Pancreas (tissue), 10 donors: ENCODE measurements around the gene RPL7A. TPM values are rescaled to one million over a fixed set of nuclear protein-coding genes. Genes with fewer than 3 reads are reported as not detected.
"Not testable (repeated sequence)": the region's sequence is repeated elsewhere in the genome, so short reads cannot be mapped to it uniquely, and the experiment has no call there.

Experiments used
- ATAC-seq, 4 donors: fragments of 200-7000 bp; cut with Tn5 transposase; one replicate each; pipeline versions ENCODE4 v1.8.0 to v1.9.1; 2020; ENCODE audit warnings: mild to moderate bottlenecking in 4 of 4, moderate library complexity in 4 of 4
- DNase-seq, 6 donors: peaks; one replicate each; pipeline ENCODE4 v3.0.0-alpha.2; 2020
- FAIRE-seq: peaks from 2 replicates; lab custom pipeline; 2012; peaks lifted over from hg19 to GRCh38; lab: Jason Lieb, UNC
- H3K27ac ChIP-seq, 4 donors: fragments of 200-600 bp; sonication (generic); 1 replicate in 3 of 4; 2 replicates in 1 of 4; pipeline versions ENCODE4 v1.5.0 to v1.8.0; 2020
- H3K27me3 ChIP-seq, 4 donors: fragments of 200-600 bp; one replicate each; pipeline ENCODE4 v1.8.0; 2021
- H3K36me3 ChIP-seq, 3 donors: fragments of 200-600 bp; sonication (generic) in 1 of 3; one replicate each; pipeline versions ENCODE4 v1.5.0 to v1.8.0; 2020 to 2021
- H3K4me1 ChIP-seq, 3 donors: fragments of 200-600 bp; one replicate each; pipeline ENCODE4 v1.8.0; 2021
- H3K4me3 ChIP-seq, 4 donors: fragments of 200-600 bp; sonication (generic) in 2 of 4; one replicate each; pipeline versions ENCODE4 v1.5.0 to v1.8.0; 2020 to 2021
- H3K9me3 ChIP-seq, 4 donors: fragments of 200-600 bp; one replicate each; pipeline ENCODE4 v1.8.0; 2021
- WGBS, 2 donors: extraction: QIAGEN DNeasy Blood & Tissue Kit; methylation state at CpG; one replicate each; pipeline ENCODE4 v1.1.7; 2013; 5-methylcytosine and 5-hydroxymethylcytosine counted together
- intact Hi-C, 3 donors: fragments of 100-400 bp; cut with DNase I; formaldehyde crosslinking; loops; one replicate each; pipeline versions ENCODE4 v1.11.1 to v1.14.2; 2022
- polyA plus RNA-seq, 2 donors: library from polyadenylated mRNA; stranded (reverse); fragments of 200-250 nt; gene quantifications; one replicate each; pipeline ENCODE4 v1.2.3, GENCODE V29; 2013
- total RNA-seq, 6 donors: library from RNA; stranded (reverse); fragmentation: NEBNext Ultra II Directional in 4 of 6; extraction: Animal tissue kit (Norgen Biotek cat#: 25700) in 4 of 6; gene quantifications; one replicate each; pipeline versions ENCODE4 v1.2.1 to v1.2.4, GENCODE V29; 2021 to 2023
- TF ChIP-seq, protein P1 (sequence below), 4 donors: fragments of 200-600 bp; sonication (generic) in 3 of 4; IDR thresholded peaks; one replicate each; pipeline versions ENCODE4 v1.5.0 to v1.8.0; 2021; ENCODE audit warnings: antibody characterized with exemption in 4 of 4
- donor health status: healthy with polysubstance abuse.
- donor health status: DM: no; HTN: no; CAD: no; lungs with moderate emphysema.
- donor health status: DM: no; HTN: no; CAD: no.
- donor health status: control.
- donor health status: control.
- donor health status: Bipolar disorder and iron deficiency.
- donor health status: DM: yes; HTN: yes; CAD: no.
- donor health status: DM: no; HTN: no; CAD: no.
- donor health status: DM: no; HTN: no; CAD: no.
- donor health status: DM: yes; HTN: yes; CAD: no.

The RPL7A gene
- total and polyA plus RNA-seq, 8 donors, result 1,234 to 2,140 (median 1,834) TPM

DNA sequence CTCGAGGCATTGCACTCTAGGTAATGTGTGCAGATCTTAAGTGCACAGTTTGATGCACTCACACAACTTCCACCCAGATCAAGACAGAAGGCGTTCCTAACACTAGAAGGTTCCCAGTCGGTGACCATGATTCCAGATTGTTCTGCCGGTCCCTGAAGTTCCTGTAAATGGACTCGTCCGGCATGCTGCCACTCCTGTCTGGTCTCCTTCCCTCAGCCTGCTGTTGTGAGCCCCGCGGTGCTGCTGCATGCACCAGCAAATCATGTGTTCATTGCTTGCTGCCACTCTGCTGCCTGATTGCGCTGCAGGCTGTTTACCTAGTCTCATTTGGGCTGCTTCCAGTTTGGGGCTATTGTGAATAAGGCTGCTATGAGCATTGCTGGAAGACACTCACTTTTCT is 39.7 kb downstream of the RPL7A start:
- Histone ChIP-seq H3K9me3 (no peaks in the 10 kb centered on the region), H3K27me3 (no peaks in the 10 kb centered on the region), H3K4me1 (no peaks in the 10 kb centered on the region), H3K36me3 (no peaks in the 10 kb centered on the region), H3K4me3 (no peak overlapping the region), H3K27ac (no peak overlapping the region)
- FAIRE-seq (no peak), ATAC-seq (no peak), DNase-seq (no peak)
- WGBS, 2 donors, result 72 to 77% methylated on average over 9 of the region's 9 CpGs
- TF ChIP-seq, protein P1, sequence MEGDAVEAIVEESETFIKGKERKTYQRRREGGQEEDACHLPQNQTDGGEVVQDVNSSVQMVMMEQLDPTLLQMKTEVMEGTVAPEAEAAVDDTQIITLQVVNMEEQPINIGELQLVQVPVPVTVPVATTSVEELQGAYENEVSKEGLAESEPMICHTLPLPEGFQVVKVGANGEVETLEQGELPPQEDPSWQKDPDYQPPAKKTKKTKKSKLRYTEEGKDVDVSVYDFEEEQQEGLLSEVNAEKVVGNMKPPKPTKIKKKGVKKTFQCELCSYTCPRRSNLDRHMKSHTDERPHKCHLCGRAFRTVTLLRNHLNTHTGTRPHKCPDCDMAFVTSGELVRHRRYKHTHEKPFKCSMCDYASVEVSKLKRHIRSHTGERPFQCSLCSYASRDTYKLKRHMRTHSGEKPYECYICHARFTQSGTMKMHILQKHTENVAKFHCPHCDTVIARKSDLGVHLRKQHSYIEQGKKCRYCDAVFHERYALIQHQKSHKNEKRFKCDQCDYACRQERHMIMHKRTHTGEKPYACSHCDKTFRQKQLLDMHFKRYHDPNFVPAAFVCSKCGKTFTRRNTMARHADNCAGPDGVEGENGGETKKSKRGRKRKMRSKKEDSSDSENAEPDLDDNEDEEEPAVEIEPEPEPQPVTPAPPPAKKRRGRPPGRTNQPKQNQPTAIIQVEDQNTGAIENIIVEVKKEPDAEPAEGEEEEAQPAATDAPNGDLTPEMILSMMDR (IDR thresholded peaks at IDR 0.05), result no peak
- intact Hi-C loops, result no loop called here

DNA sequence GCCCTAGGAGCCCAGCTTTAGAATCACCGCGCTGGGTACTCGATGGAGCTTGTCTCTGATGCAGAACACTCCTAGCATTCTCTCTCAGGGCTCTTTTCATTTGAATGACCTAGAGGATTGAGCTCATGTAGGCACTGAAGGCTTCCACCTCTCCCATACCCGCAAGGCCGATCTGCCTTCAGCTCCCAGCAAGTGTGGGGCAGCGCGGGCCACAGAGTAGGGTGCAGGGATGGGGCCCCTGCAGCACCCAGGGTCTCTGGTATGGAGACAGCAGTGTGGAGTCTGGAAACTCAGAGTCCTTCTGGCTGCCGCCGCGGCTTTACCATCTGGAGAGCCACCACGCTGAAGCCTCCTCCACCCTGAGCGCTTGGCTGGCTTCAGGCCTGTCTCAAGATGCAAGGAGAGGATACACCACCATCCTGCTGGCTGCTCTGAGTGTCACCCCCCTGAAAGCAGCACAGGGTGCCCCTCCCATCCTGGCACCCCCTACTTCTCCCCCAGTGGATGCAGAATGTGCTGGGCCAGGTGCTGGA is 41.1 kb downstream of the RPL7A start:
- Histone ChIP-seq H3K4me1 (no peaks in the 10 kb centered on the region), H3K9me3 (no peaks in the 10 kb centered on the region), H3K27ac (no peak overlapping the region), H3K36me3 (no peaks in the 10 kb centered on the region), H3K4me3 (no peak overlapping the region), H3K27me3 (no peaks in the 10 kb centered on the region)
- 95 to 97% methylated on average over 12 of the region's 12 CpGs for WGBS, 2 donors
- FAIRE-seq, result no peak
- TF ChIP-seq, protein P1 (IDR thresholded peaks at IDR 0.05), result no peak
- DNase-seq, result no peak
- ATAC-seq, result no peak
- intact Hi-C loops, result no loop called here

DNA sequence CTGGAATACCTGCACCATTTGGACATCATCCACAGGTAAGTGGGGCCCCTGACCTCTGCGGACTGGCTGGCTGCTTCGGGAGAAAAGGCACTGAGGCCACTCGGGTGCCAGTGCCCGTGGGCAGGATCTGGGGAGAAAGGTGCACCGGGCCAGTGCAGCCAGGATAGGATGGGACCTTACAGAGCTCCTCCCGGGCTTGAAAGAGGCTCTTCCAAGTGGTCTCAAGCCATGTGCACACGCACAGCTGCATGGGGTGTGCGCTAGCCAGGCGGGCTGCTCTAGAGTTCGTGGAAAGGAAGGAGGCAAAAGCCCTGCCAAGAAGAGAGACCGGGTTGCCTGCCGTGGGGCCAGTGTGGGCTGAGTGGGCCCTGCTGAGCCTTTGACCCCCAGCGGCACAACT is 41.5 kb downstream of the RPL7A start:
- no peaks in the 10 kb centered on the region for H3K9me3 ChIP-seq
- H3K36me3 ChIP-seq, result no peaks in the 10 kb centered on the region
- ATAC-seq, result no peak
- no peaks in the 10 kb centered on the region for H3K4me1 ChIP-seq
- no peak for DNase-seq
- H3K27ac ChIP-seq, result no peak overlapping the region
- 79 to 84% methylated on average over 13 of the region's 13 CpGs for WGBS, 2 donors
- intact Hi-C loops, result no loop called here
- H3K27me3 ChIP-seq, result no peaks in the 10 kb centered on the region
- TF ChIP-seq, protein P1 (IDR thresholded peaks at IDR 0.05), result no peak
- no peak overlapping the region for H3K4me3 ChIP-seq
- FAIRE-seq, result no peak

DNA sequence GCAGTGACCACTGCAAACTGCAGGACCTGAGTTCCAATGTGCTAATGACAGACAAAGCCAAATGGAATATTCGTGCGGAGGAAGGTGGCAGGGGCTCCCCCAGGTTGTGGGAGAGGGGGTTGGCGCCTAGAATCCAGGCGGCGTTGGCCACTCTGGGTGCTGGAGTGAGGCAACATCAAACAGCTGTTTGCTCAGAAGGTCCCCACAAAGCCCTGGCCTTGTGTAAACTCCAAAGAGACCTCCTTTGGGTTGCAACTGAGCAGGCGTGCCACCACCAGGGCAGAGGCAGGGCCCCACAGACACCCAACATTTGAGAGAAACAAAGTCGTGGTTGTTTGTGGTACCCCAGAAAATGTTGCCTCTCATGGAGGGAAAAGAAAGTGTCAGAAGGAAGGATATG is 42.7 kb downstream of the RPL7A start:
- Histone ChIP-seq H3K4me1 (no peaks in the 10 kb centered on the region), H3K9me3 (no peaks in the 10 kb centered on the region), H3K27ac (no peak overlapping the region), H3K4me3 (no peak overlapping the region), H3K27me3 (no peaks in the 10 kb centered on the region), H3K36me3 (no peaks in the 10 kb centered on the region)
- intact Hi-C loops, result no loop called here
- 64 to 67% methylated on average over 7 of the region's 7 CpGs for WGBS, 2 donors
- DNase-seq, result no peak
- no peak for FAIRE-seq
- no peak for ATAC-seq
- TF ChIP-seq, protein P1 (IDR thresholded peaks at IDR 0.05), result no peak

DNA sequence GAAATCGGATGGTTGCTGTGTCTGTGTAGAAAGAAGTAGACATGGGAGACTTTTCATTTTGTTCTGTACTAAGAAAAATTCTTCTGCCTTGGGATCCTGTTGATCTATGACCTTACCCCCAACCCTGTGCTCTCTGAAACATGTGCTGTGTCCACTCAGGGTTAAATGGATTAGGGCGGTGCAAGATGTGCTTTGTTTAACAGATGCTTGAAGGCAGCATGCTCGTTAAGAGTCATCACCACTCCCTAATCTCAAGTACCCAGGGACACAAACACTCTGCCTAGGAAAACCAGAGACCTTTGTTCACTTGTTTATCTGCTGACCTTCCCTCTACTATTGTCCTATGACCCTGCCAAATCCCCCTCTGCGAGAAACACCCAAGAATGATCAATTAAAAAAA is 43.4 kb downstream of the RPL7A start:
- DNase-seq, intact Hi-C loops: not testable (repeated sequence)

DNA sequence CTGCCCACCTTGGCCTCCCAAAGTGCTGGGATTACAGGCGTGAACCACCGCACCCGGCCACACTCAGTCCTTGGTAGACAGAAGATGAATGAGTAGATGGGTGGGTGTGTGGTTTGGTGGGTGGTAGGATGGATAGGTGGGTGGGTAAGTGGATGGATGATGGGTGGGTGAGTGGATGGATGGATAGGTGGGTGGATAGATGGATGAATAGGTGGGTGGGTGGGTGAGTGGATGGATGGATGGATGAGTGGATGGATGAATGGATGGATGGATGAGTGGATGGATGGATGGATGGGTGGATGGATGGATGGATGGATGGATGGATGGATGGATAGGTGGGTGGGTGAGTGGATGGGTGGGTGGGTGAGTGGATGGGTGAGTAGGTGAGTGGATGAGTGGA is 44.3 kb downstream of the RPL7A start:
- H3K9me3 ChIP-seq, DNase-seq, H3K36me3 ChIP-seq, H3K4me1 ChIP-seq, H3K27me3 ChIP-seq, ATAC-seq, intact Hi-C loops, H3K4me3 ChIP-seq, H3K27ac ChIP-seq, FAIRE-seq: not testable (repeated sequence)
- WGBS, 2 donors, result 85 to 91% methylated on average over 3 of the region's 3 CpGs

More for the DNA sequence above, 43.4 kb downstream of the RPL7A start:
- FAIRE-seq, H3K4me1 ChIP-seq, H3K4me3 ChIP-seq, ATAC-seq, H3K27me3 ChIP-seq, H3K36me3 ChIP-seq, H3K9me3 ChIP-seq, H3K27ac ChIP-seq: not testable (repeated sequence)
- 22 to 53% methylated on average over 2 to 3 of the region's 4 CpGs for WGBS, 2 donors
